ENCODE data around the gene PHLDB1. TPM values are rescaled to one million over a fixed set of nuclear protein-coding genes. Genes with fewer than 3 reads are reported as not detected.

Gene PHLDB1
- total and polyA plus RNA-seq, 2 of the 8 experiments (the other 6 are each of a cell fraction or from before 2014, with no cell fraction given): 53.9 to 74.8 TPM

DNA sequence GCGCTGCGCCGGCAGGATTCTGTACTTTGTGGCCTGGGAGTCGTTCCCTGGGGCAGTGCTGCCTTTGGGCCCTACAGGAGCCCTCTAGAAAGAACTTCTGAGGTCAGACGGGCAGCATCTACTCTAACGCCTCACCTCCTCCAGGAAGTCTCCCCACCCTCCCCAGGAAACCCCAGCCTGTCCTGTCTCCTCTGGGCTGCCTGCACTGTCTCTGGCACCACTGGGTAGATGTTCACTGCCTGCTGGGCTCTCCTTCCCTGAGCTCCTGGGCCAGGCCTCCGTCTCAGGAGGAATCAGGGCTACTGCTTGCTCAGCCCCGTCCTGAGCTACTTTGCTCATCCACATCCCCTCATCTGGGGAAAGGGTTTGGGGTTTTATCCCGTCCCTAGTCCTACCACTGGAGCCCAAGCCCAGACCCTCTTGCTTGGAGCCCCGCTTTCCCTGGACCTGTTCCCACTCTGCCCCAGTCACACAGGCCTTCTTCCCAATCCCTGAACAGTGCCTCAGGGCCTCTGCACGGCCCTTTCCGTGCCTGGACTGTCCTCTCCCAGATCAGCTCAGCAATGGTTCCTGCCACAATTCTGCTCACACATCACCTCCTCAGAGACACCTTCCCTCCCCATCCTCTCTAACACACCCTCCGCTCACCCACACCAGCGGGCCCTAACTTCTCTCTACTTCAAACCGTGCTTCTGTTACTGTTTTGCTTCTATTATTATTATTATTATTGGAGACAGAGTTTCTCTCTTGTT lies 83.3 kb downstream of the PHLDB1 start:
- Histone ChIP-seq H2BK120ac (replicated peaks; ENCODE audit: low read depth, low read length) (peak overlapping the region; percentile 33), H4K5ac (ENCODE audit: insufficient read length, low read depth, low read length) (peak overlapping the region; percentile 91), H3K79me2 (ENCODE audit: control insufficient read depth in 1 of 2, insufficient read depth in 2 of 2, low read length in 2 of 2) (no peaks in the 10 kb centered on the region), H3K4me2 (ENCODE audit: insufficient read depth in 1 of 2, low read depth in 2 of 2, low read length in 2 of 2) (peak overlapping the region in 1 of 2 experiments; percentile 80; a peak in 2 of 4 replicates), H2BK20ac (ENCODE audit: low read length) (peak overlapping the region; percentile 73; the same call in 1 of the 2 replicates), H3K23ac (ENCODE audit: insufficient read length) (no peak overlapping the region), H3K27ac (ENCODE audit: low read depth, low read length) (peak overlapping the region; percentile 43; the same call in 1 of the 2 replicates), H2AFZ (ENCODE audit: low read length) (no peak overlapping the region), H3K14ac (ENCODE audit: insufficient read length) (no peak overlapping the region), H3K9ac (replicated peaks in 1 of 4; ENCODE audit: extremely low read depth in 1 of 4, low read depth in 3 of 4, low read length in 3 of 4) (no peak overlapping the region), H3K56ac (replicated peaks; ENCODE audit: insufficient read length, low read depth, low read length) (no peak overlapping the region), H3K36me3 (ENCODE audit: control insufficient read depth in 2 of 4, insufficient read depth in 4 of 4, low read length in 3 of 4) (no peaks in the 10 kb centered on the region), H3K9me3 (ENCODE audit: insufficient read depth in 2 of 2, low read depth in 1 of 2, low read length in 1 of 2) (no peaks in the 10 kb centered on the region; a peak in 1 of 4 replicates), H3K4ac (replicated peaks; ENCODE audit: insufficient read length, low read depth, low read length) (no peak overlapping the region), H4K8ac (ENCODE audit: extremely low read depth, insufficient read depth, low read length) (peak overlapping the region; percentile 77; the same call in 1 of the 2 replicates), H3K4me3 (ENCODE audit: extremely low read depth in 1 of 4, insufficient read depth in 2 of 4, low read depth in 3 of 4, low read length in 4 of 4) (no peak overlapping the region), H2BK5ac (ENCODE audit: low read depth, low read length) (peak overlapping the region; percentile 49; the same call in 1 of the 2 replicates), H4K91ac (replicated peaks; ENCODE audit: insufficient read length, low read length) (peak overlapping the region; percentile 98), H4K20me1 (replicated peaks in 1 of 2; ENCODE audit: control insufficient read depth in 1 of 2, insufficient read depth in 2 of 2, low read length in 2 of 2) (no peaks in the 10 kb centered on the region), H3K79me1 (ENCODE audit: low read depth, low read length) (no peaks in the 10 kb centered on the region), H2BK12ac (ENCODE audit: low read depth, low read length) (peak overlapping the region; percentile 93), H3K18ac (ENCODE audit: extremely low read depth, low read length) (peak overlapping the region; percentile 94), H3K27me3 (replicated peaks in 1 of 4; ENCODE audit: control insufficient read depth in 3 of 4, extremely low read depth in 1 of 4, insufficient read depth in 3 of 4, low read length in 3 of 4) (no peaks in the 10 kb centered on the region), H3K23me2 (ENCODE audit: low read depth, low read length) (no peaks in the 10 kb centered on the region), H2BK15ac (ENCODE audit: low read length) (peak overlapping the region; percentile 63; the same call in 1 of the 2 replicates), H3K4me1 (replicated peaks in 1 of 4; ENCODE audit: control insufficient read depth in 3 of 4, insufficient read depth in 4 of 4, low read length in 3 of 4) (peaks cover 0 to 19% (median 11%) of the 10 kb centered on the region in 4 experiments; a peak in 6 of 7 replicates), H2AK5ac (ENCODE audit: low read depth, low read length) (peak overlapping the region; percentile 43; the same call in 1 of the 2 replicates)
- ChIA-PET POLR2A (ENCODE audit: partially characterized antibody) (interaction anchor here (1.1 to 4.9 kb wide), 9 partner anchors 10 to 248 kb away, joined by 3 to 36 read pairs (median 7); partner anchors contain the start of gene DDX6), CTCF (ENCODE audit: partially characterized antibody) (interaction anchor here (0.6 to 11.0 kb wide), 36 partner anchors 9 to 239 kb away, joined by 3 to 102 read pairs (median 6); partner anchors contain the start of genes DDX6 and TREH)
- FAIRE-seq (no peak), DNase-seq (ENCODE audit: low read depth in 1 of 2, low spot score in 2 of 2) (no peak)
- TF ChIP-seq GABPA (IDR thresholded peaks at IDR 0.05; ENCODE audit: borderline replicate concordance, insufficient read depth, low read length) (no peak), KDM5A (IDR thresholded peaks at IDR 0.05; ENCODE audit: low read length) (no peak), YY1 (IDR thresholded peaks at IDR 0.05; ENCODE audit: low read depth, low read length) (no peak), TAF1 (IDR thresholded peaks at IDR 0.05; ENCODE audit: low read depth, low read length) (no peak), KDM1A (IDR thresholded peaks at IDR 0.05; ENCODE audit: borderline replicate concordance, low read length) (no peak), CBX8 (IDR thresholded peaks at IDR 0.05; ENCODE audit: borderline replicate concordance, low read depth, low read length) (no peak), KDM4A (IDR thresholded peaks at IDR 0.05; ENCODE audit: low read depth, low read length, severe bottlenecking) (no peak), RAD21 (IDR thresholded peaks at IDR 0.05 in 1 of 2, conservative IDR thresholded peaks at IDR 0.05 in 1 of 2; ENCODE audit: low read depth in 2 of 2, low read length in 2 of 2) (no peak), CHD2 (IDR thresholded peaks at IDR 0.05; ENCODE audit: low read length) (no peak)
- WGBS, 2 experiments (ENCODE audit: extremely low coverage in 1 of 2, insufficient coverage in 1 of 2, insufficient read length in 1 of 2, insufficient replicate concordance in 2 of 2, low coverage in 1 of 2, low lambda C conversion rate in 2 of 2, missing lambda C conversion rate in 1 of 2): 86% methylated on average over 15 of the region's 15 CpGs; no CpG with 5 or more reads in 1 of the 2 experiments

All from H1 (cell line).